Keratinocyte (primary cell): ENCODE results near the gene AXL. TPM values are rescaled to one million over a fixed set of nuclear protein-coding genes. Genes with fewer than 3 reads are reported as not detected.

Experiments used
- DNase-seq: peaks from one replicate; pipeline ENCODE4 v3.0.0-alpha.2; 2011; ENCODE audit warnings: low read depth, missing footprints, low spot score
- FAIRE-seq: peaks from 2 replicates; lab custom pipeline; 2011; peaks lifted over from hg19 to GRCh38; lab: Jason Lieb, UNC
- H2AFZ ChIP-seq: 2 replicates; pipeline ENCODE4 v1.6.0; 2012; ENCODE audit warnings: low read length, control low read depth, inconsistent platforms; ENCODE audit not compliant: control insufficient read depth
- H3K27ac ChIP-seq: 2 replicates; pipeline ENCODE4 v1.5.1; 2011; ENCODE audit warnings: low read length; ENCODE audit not compliant: control insufficient read depth, insufficient read depth
- H3K27me3 ChIP-seq: 3 replicates; pipeline ENCODE4 v1.6.0; 2011; ENCODE audit warnings: low read length; ENCODE audit not compliant: control insufficient read depth, insufficient read depth; ENCODE audit errors: extremely low read depth
- H3K36me3 ChIP-seq, 2 experiments: 2 replicates in 1 of 2; 3 replicates in 1 of 2; pipeline ENCODE4 v1.5.1; 2011; ENCODE audit warnings: low read length in 2 of 2, mild to moderate bottlenecking in 1 of 2; ENCODE audit not compliant: control insufficient read depth in 2 of 2, insufficient read depth in 2 of 2; ENCODE audit errors: extremely low read depth in 1 of 2
- H3K4me1 ChIP-seq: 3 replicates; pipeline ENCODE4 v1.5.1; 2011; ENCODE audit warnings: low read length; ENCODE audit not compliant: control insufficient read depth, insufficient read depth; ENCODE audit errors: extremely low read depth
- H3K4me2 ChIP-seq: 3 replicates; pipeline ENCODE4 v1.6.0; 2011; ENCODE audit warnings: low read depth, low read length; ENCODE audit not compliant: control insufficient read depth, insufficient read depth; ENCODE audit errors: extremely low read depth
- H3K4me3 ChIP-seq, 3 experiments: fragments of 200-600 bp in 1 of 3; sonication (generic) in 1 of 3; 2 replicates in 2 of 3; 3 replicates in 1 of 3; pipeline ENCODE4 v1.5.1; 2011 to 2016; ENCODE audit warnings: low read length in 3 of 3, mild to moderate bottlenecking in 3 of 3, control low read depth in 2 of 3, inconsistent platforms in 1 of 3, low read depth in 1 of 3, mixed read lengths in 1 of 3, mixed run types in 1 of 3, moderate library complexity in 1 of 3; ENCODE audit not compliant: control insufficient read depth in 2 of 3, insufficient read depth in 2 of 3; ENCODE audit errors: extremely low read depth in 1 of 3
- H3K79me2 ChIP-seq: 2 replicates; pipeline ENCODE4 v1.6.0; 2012; ENCODE audit warnings: low read length; ENCODE audit not compliant: control insufficient read depth, insufficient read depth
- H3K9ac ChIP-seq: 3 replicates; pipeline ENCODE4 v1.6.0; 2011; ENCODE audit warnings: low read length; ENCODE audit not compliant: control insufficient read depth, insufficient read depth; ENCODE audit errors: extremely low read depth
- H3K9me1 ChIP-seq: 3 replicates; pipeline ENCODE4 v1.6.0; 2011; ENCODE audit warnings: low read length; ENCODE audit not compliant: control insufficient read depth, insufficient read depth; ENCODE audit errors: extremely low read depth
- H3K9me3 ChIP-seq: 2 replicates; pipeline ENCODE4 v1.5.1; 2012; ENCODE audit warnings: low read depth, low read length; ENCODE audit not compliant: control insufficient read depth
- H4K20me1 ChIP-seq: 3 replicates; pipeline ENCODE4 v1.6.0; 2011; ENCODE audit warnings: low read length; ENCODE audit not compliant: control insufficient read depth, insufficient read depth; ENCODE audit errors: extremely low read depth
- EZH2 ChIP-seq: IDR thresholded peaks from one replicate; pipeline ENCODE4 v1.6.1; 2012; ENCODE audit warnings: inconsistent platforms, mild to moderate bottlenecking, low read length, moderate library complexity
- dilution Hi-C: fragments of 300-500 bp; cut with MboI; formaldehyde crosslinking; loops from one replicate; pipeline ENCODE4 v1.7.0; 2020; ENCODE audit warnings: low sequenced_read_pairs; ENCODE audit not compliant: extremely low pct_ligation_motif_present
- polyA plus RNA-seq, 5 experiments: library from polyadenylated mRNA; depleted of rRNA in 3 of 5; stranded (reverse) in 3 of 5; stranded (forward) in 1 of 5; unstranded in 1 of 5; fragments of >200 nt; gene quantifications; 1 replicate in 1 of 5; 2 replicates in 3 of 5; 3 replicates in 1 of 5; pipeline versions ENCODE4 v1.2.1 to v1.2.3, GENCODE V29; 2011 to 2012; ENCODE audit warnings: missing spikeins in 2 of 5, low read depth in 1 of 5, low replicate concordance in 1 of 5
- TF ChIP-seq, protein P1 (sequence below), 3 experiments: IDR thresholded peaks in 1 of 3; conservative IDR thresholded peaks in 1 of 3; optimal IDR thresholded peaks in 1 of 3; 2 replicates in 2 of 3; 3 replicates in 1 of 3; pipeline versions ENCODE3 to v1.5.1; 2011; ENCODE audit warnings: low read length in 3 of 3, mild to moderate bottlenecking in 3 of 3, moderate library complexity in 2 of 3, control low read depth in 1 of 3, inconsistent platforms in 1 of 3; ENCODE audit not compliant: insufficient read depth in 2 of 3; ENCODE audit errors: extremely low read depth in 1 of 3

AXL gene
- polyA plus RNA-seq, 1 donor (not counting 4 experiments of a cell fraction or from before 2014, with no cell fraction given) = 21.7 TPM

GRCh38 chr19:41193430-41194156 lies 25.4 kb upstream of the AXL start:
- Histone ChIP-seq H3K27ac (peak overlapping the region; percentile 47), H3K79me2 (peaks cover 3% of the 10 kb centered on the region), H4K20me1 (no peaks in the 10 kb centered on the region), H3K27me3 (no peaks in the 10 kb centered on the region), H3K4me3 (peak overlapping the region; percentile 70 to 87 (median 80)), H3K4me2 (peak overlapping the region; percentile 85), H3K9me1 (no peaks in the 10 kb centered on the region), H2AFZ (peak overlapping the region; percentile 58), H3K4me1 (peaks cover 35% of the 10 kb centered on the region), H3K9me3 (no peaks in the 10 kb centered on the region), H3K36me3 (peaks cover 0 to 6% of the 10 kb centered on the region in 2 experiments), H3K9ac (peak overlapping the region; percentile 73)
- dilution Hi-C loops = no loop called here
- DNase-seq (no peak), FAIRE-seq (peak; percentile 83)
- TF ChIP-seq, protein P1, sequence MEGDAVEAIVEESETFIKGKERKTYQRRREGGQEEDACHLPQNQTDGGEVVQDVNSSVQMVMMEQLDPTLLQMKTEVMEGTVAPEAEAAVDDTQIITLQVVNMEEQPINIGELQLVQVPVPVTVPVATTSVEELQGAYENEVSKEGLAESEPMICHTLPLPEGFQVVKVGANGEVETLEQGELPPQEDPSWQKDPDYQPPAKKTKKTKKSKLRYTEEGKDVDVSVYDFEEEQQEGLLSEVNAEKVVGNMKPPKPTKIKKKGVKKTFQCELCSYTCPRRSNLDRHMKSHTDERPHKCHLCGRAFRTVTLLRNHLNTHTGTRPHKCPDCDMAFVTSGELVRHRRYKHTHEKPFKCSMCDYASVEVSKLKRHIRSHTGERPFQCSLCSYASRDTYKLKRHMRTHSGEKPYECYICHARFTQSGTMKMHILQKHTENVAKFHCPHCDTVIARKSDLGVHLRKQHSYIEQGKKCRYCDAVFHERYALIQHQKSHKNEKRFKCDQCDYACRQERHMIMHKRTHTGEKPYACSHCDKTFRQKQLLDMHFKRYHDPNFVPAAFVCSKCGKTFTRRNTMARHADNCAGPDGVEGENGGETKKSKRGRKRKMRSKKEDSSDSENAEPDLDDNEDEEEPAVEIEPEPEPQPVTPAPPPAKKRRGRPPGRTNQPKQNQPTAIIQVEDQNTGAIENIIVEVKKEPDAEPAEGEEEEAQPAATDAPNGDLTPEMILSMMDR (optimal IDR thresholded peaks at IDR 0.05 in 1 of 3, IDR thresholded peaks at IDR 0.05 in 1 of 3, conservative IDR thresholded peaks at IDR 0.05 in 1 of 3; ENCODE audit: extremely low read depth in 1 of 3, insufficient read depth in 2 of 3, low read length in 3 of 3) = no peak
- TF ChIP-seq EZH2 = no peak

GRCh38 chr19:41194157-41194552 lies 24.9 kb upstream of the AXL start:
- TF ChIP-seq, protein P1 (optimal IDR thresholded peaks at IDR 0.05 in 1 of 3, IDR thresholded peaks at IDR 0.05 in 1 of 3, conservative IDR thresholded peaks at IDR 0.05 in 1 of 3; ENCODE audit: extremely low read depth in 1 of 3, insufficient read depth in 2 of 3, low read length in 3 of 3) = no peak
- no peak for TF ChIP-seq EZH2
- peak overlapping the region; percentile 85 for H3K4me2 ChIP-seq
- H3K27me3 ChIP-seq = no peaks in the 10 kb centered on the region
- no peaks in the 10 kb centered on the region for H4K20me1 ChIP-seq
- H3K9ac ChIP-seq = peak overlapping the region; percentile 73
- H2AFZ ChIP-seq = no peak overlapping the region
- peaks cover 0 to 10% of the 10 kb centered on the region in 2 experiments for H3K36me3 ChIP-seq
- DNase-seq = no peak
- no peak for FAIRE-seq
- peaks cover 35% of the 10 kb centered on the region for H3K4me1 ChIP-seq
- dilution Hi-C loops = no loop called here
- H3K4me3 ChIP-seq = peak overlapping the region; percentile 70 to 87 (median 80)
- H3K27ac ChIP-seq = no peak overlapping the region
- H3K9me1 ChIP-seq = no peaks in the 10 kb centered on the region
- H3K79me2 ChIP-seq = peaks cover 3% of the 10 kb centered on the region
- H3K9me3 ChIP-seq = no peaks in the 10 kb centered on the region
